MV-4-11 (cell line): ENCODE measurements around the gene EFNA5.

Experiments used
- DNase-seq: peaks from one replicate; lab custom pipeline; 2025; lab: John Stamatoyannopoulos, UW

Gene EFNA5

DNA sequence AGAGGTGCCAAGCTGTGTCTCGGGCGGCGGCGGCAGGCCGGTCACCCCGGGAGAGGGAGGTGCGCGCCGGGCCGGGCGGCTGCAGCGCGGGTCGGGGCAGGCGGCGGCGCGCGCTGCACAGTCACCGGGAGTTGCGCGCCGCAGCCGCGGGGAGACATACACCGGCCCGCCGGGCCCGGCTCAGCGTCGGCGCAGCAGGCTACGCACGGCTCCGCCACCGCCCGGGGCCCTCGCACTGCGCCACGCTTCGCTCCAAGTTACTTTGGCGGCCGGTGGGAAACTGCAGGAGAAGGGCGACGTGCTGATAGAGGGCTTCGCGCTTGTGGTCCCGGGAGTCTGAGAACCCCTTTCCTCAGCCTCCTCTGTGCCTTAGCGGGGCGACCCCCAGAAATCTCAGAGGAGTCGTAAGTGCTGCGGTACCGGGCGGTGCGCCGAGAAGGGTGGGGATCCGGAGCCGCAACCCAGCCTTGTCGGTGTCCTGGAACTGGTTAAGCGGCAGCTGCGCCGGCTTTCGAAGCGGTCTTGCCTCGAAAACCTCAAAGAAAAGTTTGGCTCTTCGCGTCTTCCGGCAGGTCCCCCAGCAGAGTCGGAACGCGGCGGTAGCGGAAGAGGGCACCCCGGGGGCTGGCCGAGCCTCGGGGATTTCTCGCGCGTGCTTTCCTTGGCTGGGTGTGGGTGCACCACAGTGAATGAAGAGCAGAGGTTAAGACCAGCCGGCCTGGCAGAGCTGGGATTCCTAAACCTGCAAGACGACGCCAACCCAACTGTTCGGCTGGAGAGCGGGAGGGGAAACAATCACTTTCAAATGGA is at the start of gene EFNA5:
Gene EFNA5, minus strand, starts transcription at position 6 of the 810 bp plus-strand sequence.
- no peak for DNase-seq

DNA sequence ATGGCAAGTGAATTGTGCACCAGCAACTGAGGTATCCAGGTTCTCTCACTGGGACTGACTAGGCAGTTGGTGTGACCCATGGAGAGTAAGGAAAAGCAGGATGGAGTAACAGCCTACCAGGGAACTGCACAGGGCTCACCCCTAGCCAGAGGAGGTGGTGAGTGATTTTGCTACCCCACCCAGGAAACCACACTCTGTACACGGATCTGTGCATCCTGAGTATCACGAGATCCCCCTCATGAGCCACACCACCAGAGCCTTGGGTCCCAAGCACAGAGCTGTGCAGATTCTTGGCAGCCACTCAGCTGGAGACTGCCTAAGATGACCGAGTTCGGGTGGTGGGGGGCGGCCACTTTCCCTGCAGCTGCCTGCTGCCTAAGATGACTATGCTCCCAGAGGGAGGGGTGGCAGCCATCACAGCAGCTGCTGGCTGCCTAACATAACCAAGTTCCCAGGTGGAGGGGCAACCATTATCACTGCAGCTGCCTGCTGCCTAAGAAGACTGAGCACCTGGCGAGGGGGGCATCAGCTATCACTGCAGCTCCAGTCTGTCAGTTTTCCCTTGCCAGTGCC is 48.4 kb upstream of the EFNA5 start:
- no peak for DNase-seq

DNA sequence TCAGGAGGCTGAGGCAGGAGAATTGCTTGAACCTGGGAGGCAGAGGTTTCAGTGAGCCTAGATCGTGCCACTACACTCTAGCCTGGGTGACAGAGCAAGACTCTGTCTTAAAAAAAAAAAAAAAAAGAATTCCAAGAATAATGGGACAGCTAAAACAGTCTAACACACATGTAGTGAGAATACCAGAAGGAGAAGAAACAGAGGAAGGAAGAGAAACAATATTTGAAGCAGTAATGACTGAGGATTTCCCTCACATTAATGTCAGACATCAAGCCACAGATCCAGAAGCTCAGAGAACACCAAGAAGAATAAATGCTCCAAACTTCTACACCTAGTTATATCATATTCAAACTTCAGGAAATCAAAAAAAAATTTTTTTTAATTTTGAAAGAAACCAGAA is 47.1 kb upstream of the EFNA5 start:
- no peak for DNase-seq

DNA sequence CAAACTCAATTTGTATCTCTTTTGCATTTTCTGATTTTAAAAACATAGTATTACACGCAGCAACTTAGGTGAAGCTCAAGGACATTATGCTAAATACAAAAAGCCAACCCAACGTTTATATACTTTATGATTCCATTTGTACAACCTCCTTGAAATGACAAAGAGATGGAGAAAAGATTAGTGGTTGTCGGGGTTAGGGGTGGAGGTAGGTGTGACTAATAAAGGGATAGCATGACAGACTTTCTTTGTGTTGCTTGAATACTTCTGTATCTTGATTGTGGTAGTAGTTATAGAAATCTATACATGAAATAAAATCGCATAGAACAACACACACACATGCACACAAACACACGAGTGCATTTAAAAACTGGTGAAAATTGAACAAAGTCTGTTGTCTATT is 42.5 kb upstream of the EFNA5 start:
- DNase-seq = no peak

DNA sequence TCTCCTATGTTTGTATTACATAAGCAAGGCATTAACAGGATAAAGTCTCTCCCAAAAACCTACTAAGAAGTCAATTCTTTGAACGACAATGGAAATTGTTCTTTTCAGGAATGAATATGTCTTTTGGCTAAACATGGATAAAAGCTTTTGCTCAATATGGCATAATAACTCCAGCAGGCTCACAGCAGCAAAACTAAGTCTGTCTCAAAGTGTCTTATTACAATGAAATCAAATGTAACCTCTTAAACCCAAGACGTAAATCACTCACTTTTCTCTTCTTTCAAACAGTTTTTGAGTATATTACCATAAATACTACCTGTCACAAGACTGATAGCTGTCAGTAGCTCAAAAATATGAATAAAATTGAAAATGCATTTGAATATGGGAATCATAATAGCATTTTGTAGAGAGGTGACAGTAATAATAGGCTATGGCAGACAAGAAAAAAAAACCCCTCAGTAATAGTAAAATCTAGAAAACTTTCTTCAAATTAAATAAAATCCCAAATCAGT is 41.7 kb upstream of the EFNA5 start:
- no peak for DNase-seq

DNA sequence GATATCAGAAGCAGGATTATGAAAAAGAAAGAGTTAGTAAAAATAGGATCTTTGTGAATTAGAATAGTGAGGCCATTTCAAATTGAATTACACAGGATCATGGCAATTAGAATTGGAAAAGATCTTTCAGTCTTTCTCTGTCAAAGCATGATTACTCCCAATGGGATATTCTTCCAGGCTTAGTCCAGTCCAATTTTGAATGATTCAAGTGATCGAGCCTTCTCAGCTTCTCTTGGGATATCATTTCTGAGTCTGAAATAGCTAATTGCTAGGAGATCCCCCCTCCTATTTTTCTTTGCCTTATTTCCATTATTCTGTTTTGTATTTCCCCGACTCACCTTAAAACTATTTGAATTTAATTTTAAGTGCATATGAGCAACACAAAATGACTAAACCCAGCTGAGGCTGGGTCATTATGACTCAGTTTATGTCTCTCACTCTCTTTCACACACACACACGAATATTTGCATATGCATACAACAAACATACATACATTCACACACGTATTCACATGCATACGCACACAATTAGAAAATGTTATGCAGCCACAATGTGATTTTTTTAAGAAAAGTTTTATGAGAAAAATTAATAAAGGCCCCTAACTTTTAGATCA is 34.8 kb upstream of the EFNA5 start:
- no peak for DNase-seq

DNA sequence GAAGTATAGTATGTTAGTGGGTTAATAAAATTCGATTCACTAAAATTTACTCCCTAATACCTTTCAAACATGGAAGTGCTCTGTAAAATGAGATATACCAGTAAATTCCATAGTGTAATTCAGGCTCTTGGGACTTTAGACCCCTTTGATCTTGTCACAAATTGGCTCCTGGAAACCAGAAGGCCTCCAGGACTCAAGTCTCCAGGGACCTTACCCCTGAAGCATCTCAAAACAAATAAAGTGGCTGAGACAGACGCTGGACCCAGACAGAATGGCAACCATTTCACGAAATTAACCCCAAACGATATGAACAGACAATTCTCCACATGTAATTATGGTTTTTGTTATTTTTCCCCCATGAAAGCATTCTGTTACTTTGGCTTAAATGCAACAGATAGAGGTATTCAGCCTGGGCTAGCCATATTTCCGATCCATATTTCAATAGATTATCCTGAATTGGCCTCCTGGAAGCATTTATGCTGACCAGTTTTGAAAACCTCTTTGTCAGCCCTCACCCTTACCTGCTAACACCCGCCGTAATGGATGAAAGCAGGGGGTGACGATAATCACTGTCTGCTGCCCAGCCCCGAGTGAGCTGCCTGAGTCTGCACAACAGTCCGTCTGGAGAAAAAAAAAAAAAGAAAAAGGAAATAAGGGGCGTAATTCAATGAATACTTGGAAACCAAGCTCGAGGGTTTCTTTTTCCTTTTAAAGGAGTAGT is 34.1 kb upstream of the EFNA5 start:
- DNase-seq = no peak

DNA sequence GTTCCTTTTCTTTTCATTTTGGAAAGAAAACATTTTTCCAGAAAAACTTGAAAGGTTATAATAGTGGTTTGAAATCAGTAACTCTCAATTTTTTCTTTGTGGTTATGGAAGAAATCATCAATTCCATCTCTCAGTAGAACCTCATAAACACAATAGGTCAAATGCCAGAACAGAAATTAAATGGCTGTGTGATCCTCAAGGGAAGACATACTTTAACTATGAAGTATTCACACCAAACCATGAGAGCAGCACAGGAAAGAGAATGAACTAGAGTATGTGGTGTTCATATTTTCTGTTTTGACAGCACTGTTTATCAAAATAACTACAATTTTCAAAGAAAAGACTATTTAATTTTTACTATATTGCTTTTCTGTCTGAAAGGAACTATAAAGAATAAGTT is 29.7 kb upstream of the EFNA5 start:
- DNase-seq = no peak

DNA sequence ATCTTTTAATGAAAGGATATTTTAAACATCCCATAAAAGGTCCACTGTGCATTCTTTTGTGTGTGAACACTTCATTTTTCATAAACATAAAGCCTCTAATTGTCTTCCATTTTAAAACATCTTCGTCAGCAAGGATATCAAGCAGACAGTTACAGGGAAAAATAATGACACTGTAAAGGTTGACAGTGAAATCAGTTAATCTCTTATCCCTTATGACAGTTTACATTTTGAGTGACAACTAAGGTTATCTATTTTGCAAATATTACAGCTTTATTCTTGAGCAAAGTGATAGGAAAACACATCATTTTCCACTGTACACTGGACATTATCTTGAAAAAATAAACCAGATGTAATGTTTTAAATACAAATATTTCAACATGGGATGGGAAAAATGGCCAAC is 28.7 kb upstream of the EFNA5 start:
- DNase-seq = no peak

DNA sequence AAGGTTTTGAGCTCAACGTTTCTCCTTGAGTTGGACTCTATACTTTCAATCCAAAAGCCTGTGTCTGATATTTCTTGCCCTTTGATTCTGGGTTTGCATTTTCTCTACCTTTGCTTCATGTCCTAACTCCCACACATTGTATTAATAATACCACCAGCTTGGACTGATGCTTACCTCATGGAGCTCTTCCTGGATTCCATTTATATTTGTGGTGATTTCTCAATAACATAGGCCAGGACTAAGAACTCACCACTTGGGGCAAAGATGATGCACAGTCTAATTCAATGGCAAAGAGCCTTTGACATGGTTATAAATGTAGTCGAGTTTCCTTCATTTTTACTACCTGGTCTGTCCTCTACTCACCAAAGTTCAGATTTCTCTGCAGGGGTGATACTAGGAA is 27.5 kb upstream of the EFNA5 start:
- no peak for DNase-seq

DNA sequence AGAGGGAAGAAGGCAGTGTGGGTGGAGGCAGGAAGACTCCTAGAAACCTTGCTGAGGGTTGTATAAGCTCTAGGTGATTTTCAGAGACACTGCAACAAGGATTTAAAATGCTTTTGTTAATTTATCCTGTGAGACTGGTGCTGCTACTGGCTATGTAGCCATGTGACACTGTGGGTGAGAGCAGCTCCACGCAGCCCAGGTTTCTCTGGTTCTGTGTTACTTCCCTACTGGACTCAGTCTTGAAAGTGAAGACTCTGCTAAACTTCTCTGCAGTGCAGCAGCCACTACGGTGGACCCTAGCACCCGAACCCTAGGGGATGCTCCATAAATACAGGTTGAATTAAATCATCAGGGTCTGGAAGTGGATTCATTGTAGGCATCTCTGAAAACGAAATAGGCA is 25.8 kb upstream of the EFNA5 start:
- DNase-seq = no peak

DNA sequence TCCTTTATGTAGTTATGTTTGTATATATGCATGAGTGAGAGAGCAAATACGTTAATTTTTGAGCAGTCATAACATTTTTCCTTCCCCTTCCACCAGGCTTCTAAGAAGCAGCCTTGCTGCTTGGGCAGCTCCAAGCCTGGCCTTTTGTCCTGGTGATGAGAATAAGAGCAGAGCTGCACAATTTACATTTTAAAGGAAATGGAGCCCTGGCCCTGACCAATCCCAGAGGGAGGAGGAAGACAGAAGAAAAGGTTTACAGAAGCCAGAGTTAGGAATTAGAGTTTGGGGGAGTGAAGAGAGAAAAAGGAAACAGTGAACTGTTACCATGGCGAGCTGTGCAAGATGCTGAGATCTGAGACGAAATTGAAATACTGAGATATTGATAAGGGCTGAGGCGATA is 25.3 kb upstream of the EFNA5 start:
- DNase-seq = no peak

DNA sequence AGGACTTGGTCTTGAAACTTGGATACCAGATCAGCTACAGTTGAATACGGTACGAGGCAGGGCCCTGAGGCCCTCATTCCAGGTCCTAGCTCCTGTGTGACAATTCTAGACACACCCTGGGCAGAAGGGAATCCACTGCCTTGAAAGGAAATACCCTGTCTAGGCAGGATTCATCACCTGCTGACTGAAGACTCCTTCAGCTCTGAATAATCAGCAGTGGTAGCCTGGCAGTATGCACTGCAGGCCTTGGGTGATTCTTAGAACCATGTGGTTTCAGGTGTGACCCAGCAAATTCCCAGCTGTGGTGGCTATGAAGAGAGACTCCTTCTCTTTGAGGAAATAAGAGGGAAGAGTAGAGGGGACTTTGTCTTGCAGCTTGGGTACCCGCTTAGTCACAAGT is 17.2 kb upstream of the EFNA5 start:
- DNase-seq = no peak

DNA sequence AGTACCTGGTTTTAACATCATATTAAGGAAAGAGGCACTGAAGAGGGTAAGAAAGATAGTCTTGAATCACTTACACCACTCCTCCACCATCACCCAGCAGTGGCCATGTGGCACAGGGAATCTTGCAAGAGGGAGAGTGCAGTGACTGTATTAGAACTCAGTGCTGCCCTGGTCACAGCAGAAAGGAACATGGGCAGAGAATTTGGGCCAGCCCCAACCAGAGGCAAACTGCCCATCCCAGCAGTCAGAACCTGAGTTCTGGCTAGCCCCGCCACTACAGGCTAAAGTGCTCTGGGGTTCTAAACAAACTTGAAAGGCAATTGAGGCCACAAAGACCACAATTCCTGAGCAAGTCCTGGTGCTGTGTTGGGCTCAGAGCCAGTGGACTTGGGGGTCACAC is 16.7 kb upstream of the EFNA5 start:
- no peak for DNase-seq

DNA sequence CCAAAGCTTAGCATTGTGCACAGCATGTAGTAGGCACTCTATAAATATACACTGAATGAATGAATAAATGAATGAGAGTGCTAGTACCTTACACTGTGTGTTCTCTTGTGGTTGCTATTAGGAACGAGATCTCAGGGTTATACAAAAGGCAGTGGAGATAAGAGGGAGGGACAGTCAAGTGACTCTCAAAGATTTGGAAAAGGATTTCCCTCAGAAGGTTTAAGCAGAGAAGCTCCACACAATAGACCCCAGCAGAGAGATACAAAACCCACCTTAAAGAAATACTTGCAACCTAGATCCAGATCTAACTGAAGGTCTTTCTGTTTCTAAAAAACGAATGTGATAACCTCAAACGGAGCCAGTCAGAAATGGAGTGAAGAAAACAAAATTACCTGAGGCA is 11.8 kb upstream of the EFNA5 start:
- DNase-seq = no peak

DNA sequence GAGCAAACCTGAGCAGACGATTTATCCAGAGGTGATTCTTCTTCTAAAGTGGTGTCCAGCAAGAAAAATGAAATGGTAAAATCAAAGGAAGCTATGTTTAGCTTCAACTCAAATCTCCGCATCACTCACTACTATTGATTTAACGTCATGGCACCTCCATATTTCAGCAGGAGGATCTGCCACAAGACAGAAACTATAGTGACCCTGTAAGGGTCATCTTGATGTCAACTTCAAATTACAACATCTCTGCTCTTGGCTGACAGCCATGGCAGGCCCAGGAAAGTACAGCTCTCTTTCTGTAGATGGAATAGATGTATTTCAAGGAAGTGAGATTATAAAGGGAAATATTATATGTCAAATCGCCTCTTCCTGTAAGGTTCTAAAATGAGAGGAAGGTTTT is 10.1 kb upstream of the EFNA5 start:
- peak; percentile 39 for DNase-seq

DNA sequence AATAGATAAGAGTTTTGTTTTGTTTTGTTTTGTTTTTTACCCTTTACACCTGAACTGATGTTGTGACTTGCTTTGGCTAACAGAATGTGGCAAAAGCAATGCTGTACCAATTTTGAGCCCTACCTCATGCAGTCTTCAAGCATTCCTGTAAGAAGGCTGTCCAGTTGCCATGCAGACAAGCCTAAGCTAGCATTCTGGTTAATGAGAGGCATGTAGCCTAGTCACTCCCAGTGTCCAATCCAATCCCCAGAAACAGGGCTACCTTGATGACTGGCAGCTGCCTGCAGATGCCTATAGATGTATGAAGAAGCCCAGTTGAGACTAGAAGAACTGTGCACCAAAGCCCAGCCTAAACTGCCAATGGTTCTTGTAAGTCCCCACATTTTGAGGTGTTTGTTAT is 9.4 kb upstream of the EFNA5 start:
- no peak for DNase-seq

DNA sequence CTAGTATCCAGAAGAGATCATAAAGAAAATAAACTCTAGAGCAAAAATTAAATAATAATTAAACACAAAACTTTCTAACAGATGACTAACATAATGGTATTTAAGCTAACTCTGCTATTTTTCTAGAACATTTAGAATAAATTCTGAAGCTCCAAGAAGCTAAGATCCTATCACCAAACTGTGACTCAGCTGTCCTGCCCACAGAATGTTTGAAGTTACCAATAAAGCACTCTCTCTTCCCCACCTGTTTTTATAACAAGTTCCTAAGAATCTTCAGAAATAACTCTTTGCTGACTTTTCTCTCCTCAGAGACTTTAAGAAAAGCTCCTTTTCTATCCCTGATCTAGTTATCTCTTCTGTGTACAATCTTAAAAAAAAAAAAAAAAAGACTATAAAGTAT is 6.0 kb upstream of the EFNA5 start:
- no peak for DNase-seq

DNA sequence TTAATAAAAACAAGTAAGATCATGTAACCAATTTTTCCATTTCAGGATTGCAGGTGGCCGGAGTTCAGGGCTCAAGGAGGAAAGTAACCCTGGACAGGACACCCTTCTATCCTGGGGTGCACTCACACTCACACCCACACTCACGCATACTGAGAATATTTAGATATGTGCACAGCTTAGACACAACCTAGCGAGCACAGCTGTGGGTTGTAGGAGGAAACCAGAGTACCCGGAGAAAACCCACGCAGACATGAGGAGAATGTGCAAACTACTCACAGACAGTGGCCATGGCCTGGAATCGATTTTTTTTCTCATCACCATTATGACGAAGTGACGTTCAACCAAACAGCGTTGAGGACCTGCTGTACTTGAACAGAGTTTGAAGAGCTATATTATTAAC is 4.5 kb upstream of the EFNA5 start:
- DNase-seq = no peak

DNA sequence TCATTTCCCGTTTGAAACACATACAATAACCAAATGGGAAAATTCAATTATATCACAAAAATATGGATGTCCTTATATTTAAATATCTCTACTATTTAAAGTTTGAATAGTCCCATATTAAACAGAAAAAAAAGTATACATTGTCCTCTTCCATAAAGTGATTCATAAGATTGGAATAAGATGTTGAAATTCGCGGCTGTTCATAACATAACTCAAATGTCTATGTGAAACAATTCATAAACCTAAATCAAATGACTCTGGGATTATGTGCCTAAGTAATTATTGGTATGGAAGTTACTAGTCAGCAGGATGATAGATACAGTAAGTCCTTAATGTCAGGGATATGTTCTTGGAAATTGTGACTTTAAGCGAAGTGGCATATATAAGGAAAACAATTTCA is 3.9 kb upstream of the EFNA5 start:
- DNase-seq = no peak

DNA sequence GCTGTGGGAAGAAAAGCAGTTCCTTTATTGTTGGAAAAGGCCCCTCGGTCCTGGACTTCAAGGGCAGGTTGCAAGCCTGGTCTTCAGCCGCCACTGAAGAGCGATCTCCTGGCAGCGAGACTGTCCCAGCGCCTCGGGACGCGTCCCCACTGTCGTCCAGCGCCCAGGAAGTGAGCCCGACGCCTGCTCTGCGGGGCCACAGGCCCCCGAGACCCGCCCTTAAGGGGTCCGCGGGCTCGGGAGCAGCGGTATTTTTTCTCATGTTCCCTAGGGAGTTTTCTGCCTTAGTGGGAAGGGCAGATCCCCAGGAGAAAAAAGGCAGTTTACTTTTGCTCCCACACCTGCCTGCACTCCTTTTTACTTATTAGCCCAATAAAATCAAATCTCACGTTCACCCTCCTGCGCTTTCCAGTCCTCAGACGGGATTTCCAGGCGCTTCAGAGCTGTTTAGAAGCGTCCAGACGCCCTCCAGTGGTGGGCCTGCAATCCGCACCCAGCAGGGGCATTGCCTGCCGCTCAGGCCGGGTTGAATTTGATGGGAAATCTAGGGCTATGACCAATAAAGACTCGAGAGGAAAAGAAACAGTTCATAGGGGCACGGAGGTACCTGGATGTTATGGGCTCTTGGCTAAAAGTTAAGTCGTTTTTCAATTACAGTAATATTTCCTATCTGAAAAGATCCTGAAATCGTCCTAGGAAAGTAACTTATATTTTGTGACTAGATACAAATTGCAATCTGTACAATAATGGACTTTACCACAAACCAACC is 2.8 kb upstream of the EFNA5 start:
- DNase-seq = peak; percentile 61

DNA sequence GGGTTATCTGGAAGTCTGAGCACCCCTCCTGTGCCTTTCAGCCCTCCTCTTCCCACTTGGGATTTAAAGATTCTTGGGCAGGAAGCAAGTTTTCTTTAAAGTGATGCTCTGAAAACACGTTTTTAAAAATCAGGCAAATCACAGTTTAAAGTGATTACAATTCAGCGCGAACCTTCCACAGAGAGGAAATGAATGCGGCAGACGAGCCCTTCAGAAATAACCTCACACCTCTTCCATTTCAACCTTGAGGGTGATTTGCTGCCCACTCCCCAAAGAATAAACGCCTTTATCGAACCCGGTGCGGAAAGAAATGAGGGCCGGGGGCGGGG is 2.3 kb upstream of the EFNA5 start:
- no peak for DNase-seq
